ENCODE results near the gene SHANK1.

SHANK1 gene

GRCh38 chr19:50721441-50722137 lies 2.0 kb upstream of the SHANK1 start:
- TF ChIP-seq CTCF (IDR thresholded peaks at IDR 0.05; ENCODE audit: low read depth, low read length, missing control alignments), result no peak
- no peak overlapping the region for H3K4me3 ChIP-seq (ENCODE audit: low read depth, low read length)
- no peak for DNase-seq (ENCODE audit: low read depth)

- no peak for TF ChIP-seq CTCF (IDR thresholded peaks at IDR 0.05; ENCODE audit: low read depth, low read length, missing control alignments)
- DNase-seq (ENCODE audit: low read depth), result no peak
- no peak overlapping the region for H3K4me3 ChIP-seq (ENCODE audit: low read depth, low read length)
Measured at GRCh38 chr19:50720921-50721381, 1.3 kb upstream of the SHANK1 start.

GRCh38 chr19:50720181-50720920 lies 749 bp upstream of the SHANK1 start:
- no peak overlapping the region for H3K4me3 ChIP-seq (ENCODE audit: low read depth, low read length)
- DNase-seq (ENCODE audit: low read depth), result no peak
- no peak for TF ChIP-seq CTCF (IDR thresholded peaks at IDR 0.05; ENCODE audit: low read depth, low read length, missing control alignments)

- H3K4me3 ChIP-seq (ENCODE audit: low read depth, low read length), result no peak overlapping the region
- no peak for TF ChIP-seq CTCF (IDR thresholded peaks at IDR 0.05; ENCODE audit: low read depth, low read length, missing control alignments)
- no peak for DNase-seq (ENCODE audit: low read depth)
Measured at GRCh38 chr19:50719119-50719435, 525 bp downstream of the SHANK1 start.

- no peak for DNase-seq (ENCODE audit: low read depth)
- no peak overlapping the region for H3K4me3 ChIP-seq (ENCODE audit: low read depth, low read length)
- no peak for TF ChIP-seq CTCF (IDR thresholded peaks at IDR 0.05; ENCODE audit: low read depth, low read length, missing control alignments)
Measured at GRCh38 chr19:50718255-50719118, 1.1 kb downstream of the SHANK1 start.

- TF ChIP-seq CTCF (IDR thresholded peaks at IDR 0.05; ENCODE audit: low read depth, low read length, missing control alignments), result no peak
- DNase-seq (ENCODE audit: low read depth), result no peak
Measured at GRCh38 chr19:50717891-50718254, 1.7 kb downstream of the SHANK1 start.

More at GRCh38 chr19:50717891-50718254, 1.7 kb downstream of the SHANK1 start:
- H3K4me3 ChIP-seq (ENCODE audit: low read depth, low read length), result no peak overlapping the region
